ENCODE measurements around the gene FAM168A. TPM values are rescaled to one million over a fixed set of nuclear protein-coding genes. Genes with fewer than 3 reads are reported as not detected.

Gene FAM168A
- total and polyA plus RNA-seq, 9 of the 15 experiments (the other 6 are each of a cell fraction or from before 2014, with no cell fraction given) = 0.44 to 7.2 (median 2.9) TPM

DNA sequence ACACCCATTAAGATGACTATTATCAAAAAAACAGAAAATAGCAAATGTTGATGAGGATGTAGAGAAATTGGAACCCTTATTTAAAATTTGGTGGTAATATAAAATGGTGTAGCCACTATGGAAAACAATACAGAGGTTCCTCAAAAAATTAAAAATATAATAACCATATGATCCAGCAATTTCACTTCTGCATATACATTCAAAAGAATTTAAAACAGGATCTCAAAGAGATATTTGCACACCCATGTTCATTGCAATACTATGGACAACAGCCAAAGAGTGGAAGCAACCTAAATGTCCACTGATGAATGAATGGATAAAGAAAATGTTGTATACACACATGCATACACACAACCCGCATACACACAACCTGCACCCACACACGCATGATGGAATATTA lies 102.2 kb downstream of the FAM168A start:
- intact Hi-C loops (cut with micrococcal nuclease) (no loop called here), in situ Hi-C loops (cut with MboI) (no loop called here)
- Histone ChIP-seq H3K4me3 (no peak overlapping the region), H2AFZ (ENCODE audit: low read depth, low read length) (no peak overlapping the region), H3K9me3 (replicated peaks; ENCODE audit: control insufficient read depth, insufficient read depth, low read depth, low read length) (no peaks in the 10 kb centered on the region; the same call in 1 of the 2 replicates), H3K27me3 (ENCODE audit: control insufficient read depth in 2 of 2, insufficient read depth in 2 of 2, low read length in 2 of 2) (peaks cover 0 to 2% of the 10 kb centered on the region in 2 experiments; a peak in 3 of 5 replicates), H3K9ac (ENCODE audit: insufficient read depth in 1 of 2, low read depth in 2 of 2, low read length in 2 of 2) (no peak overlapping the region), H3K27ac (ENCODE audit: extremely low read depth, low read depth, low read length) (no peak overlapping the region), H3K79me2 (ENCODE audit: control insufficient read depth, insufficient read depth, low read length) (no peaks in the 10 kb centered on the region), H3K9me1 (ENCODE audit: control insufficient read depth, insufficient read depth, low read length) (no peaks in the 10 kb centered on the region), H3K4me2 (ENCODE audit: insufficient read depth, low read length) (no peak overlapping the region), H3K36me3 (ENCODE audit: control insufficient read depth, insufficient read depth, low read length) (no peaks in the 10 kb centered on the region), H3K4me1 (replicated peaks in 1 of 2; ENCODE audit: control insufficient read depth in 2 of 2, insufficient read depth in 2 of 2, low read length in 2 of 2) (no peaks in the 10 kb centered on the region), H4K20me1 (replicated peaks; ENCODE audit: control insufficient read depth, insufficient read depth, low read length) (peaks cover 4% of the 10 kb centered on the region; the same call in 1 of the 2 replicates)
- TF ChIP-seq SLC30A9 (CRISPR knock-in tag; IDR thresholded peaks at IDR 0.05) (no peak), ESRRA (IDR thresholded peaks at IDR 0.05; ENCODE audit: borderline replicate concordance, low read depth) (no peak), ZSCAN29 (IDR thresholded peaks at IDR 0.05) (no peak), NFIX (CRISPR knock-in tag; IDR thresholded peaks at IDR 0.05; ENCODE audit: low read depth) (no peak), CEBPB (tag; IDR thresholded peaks at IDR 0.05) (no peak)
- TF ChIP-seq, protein P1, sequence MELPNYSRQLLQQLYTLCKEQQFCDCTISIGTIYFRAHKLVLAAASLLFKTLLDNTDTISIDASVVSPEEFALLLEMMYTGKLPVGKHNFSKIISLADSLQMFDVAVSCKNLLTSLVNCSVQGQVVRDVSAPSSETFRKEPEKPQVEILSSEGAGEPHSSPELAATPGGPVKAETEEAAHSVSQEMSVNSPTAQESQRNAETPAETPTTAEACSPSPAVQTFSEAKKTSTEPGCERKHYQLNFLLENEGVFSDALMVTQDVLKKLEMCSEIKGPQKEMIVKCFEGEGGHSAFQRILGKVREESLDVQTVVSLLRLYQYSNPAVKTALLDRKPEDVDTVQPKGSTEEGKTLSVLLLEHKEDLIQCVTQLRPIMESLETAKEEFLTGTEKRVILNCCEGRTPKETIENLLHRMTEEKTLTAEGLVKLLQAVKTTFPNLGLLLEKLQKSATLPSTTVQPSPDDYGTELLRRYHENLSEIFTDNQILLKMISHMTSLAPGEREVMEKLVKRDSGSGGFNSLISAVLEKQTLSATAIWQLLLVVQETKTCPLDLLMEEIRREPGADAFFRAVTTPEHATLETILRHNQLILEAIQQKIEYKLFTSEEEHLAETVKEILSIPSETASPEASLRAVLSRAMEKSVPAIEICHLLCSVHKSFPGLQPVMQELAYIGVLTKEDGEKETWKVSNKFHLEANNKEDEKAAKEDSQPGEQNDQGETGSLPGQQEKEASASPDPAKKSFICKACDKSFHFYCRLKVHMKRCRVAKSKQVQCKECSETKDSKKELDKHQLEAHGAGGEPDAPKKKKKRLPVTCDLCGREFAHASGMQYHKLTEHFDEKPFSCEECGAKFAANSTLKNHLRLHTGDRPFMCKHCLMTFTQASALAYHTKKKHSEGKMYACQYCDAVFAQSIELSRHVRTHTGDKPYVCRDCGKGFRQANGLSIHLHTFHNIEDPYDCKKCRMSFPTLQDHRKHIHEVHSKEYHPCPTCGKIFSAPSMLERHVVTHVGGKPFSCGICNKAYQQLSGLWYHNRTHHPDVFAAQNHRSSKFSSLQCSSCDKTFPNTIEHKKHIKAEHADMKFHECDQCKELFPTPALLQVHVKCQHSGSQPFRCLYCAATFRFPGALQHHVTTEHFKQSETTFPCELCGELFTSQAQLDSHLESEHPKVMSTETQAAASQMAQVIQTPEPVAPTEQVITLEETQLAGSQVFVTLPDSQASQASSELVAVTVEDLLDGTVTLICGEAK (IDR thresholded peaks at IDR 0.05) = no peak
- TF ChIP-seq, protein P1 (CRISPR knock-in tag; IDR thresholded peaks at IDR 0.05) = no peak
- ChIA-PET CTCF (ENCODE audit: low intra/inter-chr PET ratio) (no interaction called here), POLR2A (no interaction called here)
- FAIRE-seq (no peak), DNase-seq (ENCODE audit: extremely low read depth in 1 of 4, low spot score in 3 of 4) (no peak), ATAC-seq (no peak)
- no TSS peak for BruUV-seq (replicated peaks)
- 35% methylated on average over 2 of the region's 2 CpGs for WGBS (ENCODE audit: insufficient coverage, low coverage, missing lambda C conversion rate)
